ENCODE results near the gene FSTL1.

The FSTL1 gene

GRCh38 chr3:120394347-120394746, 56.4 kb downstream of the FSTL1 start:
- no peaks in the 10 kb centered on the region for H3K27me3 ChIP-seq (ENCODE audit: insufficient read depth, poor library complexity, severe bottlenecking)
- DNase-seq (ENCODE audit: low read depth in 1 of 2, low spot score in 1 of 2) = no peak
- no peak for TF ChIP-seq REST (IDR thresholded peaks at IDR 0.05; ENCODE audit: insufficient replicate concordance, low read depth)
- no peak for TF ChIP-seq GABPA (IDR thresholded peaks at IDR 0.05; ENCODE audit: low read depth)
- H3K4me3 ChIP-seq (replicated peaks; ENCODE audit: insufficient read depth, low read length) = no peak overlapping the region
- no peak overlapping the region for H3K27ac ChIP-seq (replicated peaks)

GRCh38 chr3:120393761-120394160, 57.0 kb downstream of the FSTL1 start:
- Histone ChIP-seq H3K27ac (replicated peaks) (no peak overlapping the region), H3K27me3 (ENCODE audit: insufficient read depth, poor library complexity, severe bottlenecking) (no peaks in the 10 kb centered on the region), H3K4me3 (replicated peaks; ENCODE audit: insufficient read depth, low read length) (no peak overlapping the region)
- DNase-seq (ENCODE audit: low read depth in 1 of 2, low spot score in 1 of 2) = no peak
- TF ChIP-seq CTCF (IDR thresholded peaks at IDR 0.05; ENCODE audit: insufficient read depth, low read length) = no peak
- TF ChIP-seq SPI1 (IDR thresholded peaks at IDR 0.05; ENCODE audit: borderline replicate concordance, low read depth) = no peak
- TF ChIP-seq GABPA (IDR thresholded peaks at IDR 0.05; ENCODE audit: low read depth) = no peak
- no peak for TF ChIP-seq REST (IDR thresholded peaks at IDR 0.05; ENCODE audit: insufficient replicate concordance, low read depth)
- no peak for TF ChIP-seq POLR2AphosphoS5 (IDR thresholded peaks at IDR 0.05; ENCODE audit: low read depth)

GRCh38 chr3:120393243-120393642, 57.5 kb downstream of the FSTL1 start:
- DNase-seq (ENCODE audit: low read depth in 1 of 2, low spot score in 1 of 2) = no peak
- Histone ChIP-seq H3K4me3 (replicated peaks; ENCODE audit: insufficient read depth, low read length) (no peak overlapping the region), H3K27me3 (ENCODE audit: insufficient read depth, poor library complexity, severe bottlenecking) (no peaks in the 10 kb centered on the region), H3K27ac (replicated peaks) (no peak overlapping the region)
- TF ChIP-seq GABPA (IDR thresholded peaks at IDR 0.05; ENCODE audit: low read depth) (no peak), POLR2AphosphoS5 (IDR thresholded peaks at IDR 0.05; ENCODE audit: low read depth) (no peak), CTCF (IDR thresholded peaks at IDR 0.05; ENCODE audit: insufficient read depth, low read length) (no peak), SPI1 (IDR thresholded peaks at IDR 0.05; ENCODE audit: borderline replicate concordance, low read depth) (no peak), REST (IDR thresholded peaks at IDR 0.05; ENCODE audit: insufficient replicate concordance, low read depth) (no peak)
